ENCODE results near the gene ABCC5. TPM values are rescaled to one million over a fixed set of nuclear protein-coding genes. Genes with fewer than 3 reads are reported as not detected.

Gene ABCC5
- total RNA-seq, 1 donor from 2014 or later, result 23.8 TPM

DNA sequence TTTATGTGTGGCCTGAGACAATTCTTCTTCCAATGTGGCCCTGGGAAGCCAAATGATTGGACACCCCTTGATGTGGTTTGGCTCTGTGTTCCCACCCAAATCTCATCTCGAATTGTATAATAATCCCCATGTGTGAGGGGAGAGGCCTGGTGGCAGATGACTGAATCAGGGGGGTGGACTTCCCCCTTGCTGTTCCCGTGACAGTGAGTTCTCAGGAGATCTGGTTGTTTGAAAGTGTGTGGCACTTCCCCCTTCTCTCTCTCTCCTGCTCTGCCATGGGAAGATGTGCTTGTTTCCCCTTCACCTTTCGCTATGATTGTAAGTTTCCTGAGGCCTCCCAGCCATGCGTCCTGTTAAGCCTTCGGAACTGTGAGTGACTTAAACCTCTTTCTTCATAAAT is 72.9 kb downstream of the ABCC5 start:
- no peak for DNase-seq (ENCODE audit: low spot score)
- H3K4me3 Mint-ChIP-seq (ENCODE audit: unreplicated experiment), result no peak overlapping the region
- H3K9me3 Mint-ChIP-seq (ENCODE audit: low read depth), result no peaks in the 10 kb centered on the region
- H3K27me3 Mint-ChIP-seq (ENCODE audit: low read depth), result no peaks in the 10 kb centered on the region
- peaks cover 50% of the 10 kb centered on the region for H3K36me3 Mint-ChIP-seq (ENCODE audit: low read depth)
- no peak overlapping the region for H3K27ac Mint-ChIP-seq (ENCODE audit: unreplicated experiment)
- TF ChIP-seq, protein P1, sequence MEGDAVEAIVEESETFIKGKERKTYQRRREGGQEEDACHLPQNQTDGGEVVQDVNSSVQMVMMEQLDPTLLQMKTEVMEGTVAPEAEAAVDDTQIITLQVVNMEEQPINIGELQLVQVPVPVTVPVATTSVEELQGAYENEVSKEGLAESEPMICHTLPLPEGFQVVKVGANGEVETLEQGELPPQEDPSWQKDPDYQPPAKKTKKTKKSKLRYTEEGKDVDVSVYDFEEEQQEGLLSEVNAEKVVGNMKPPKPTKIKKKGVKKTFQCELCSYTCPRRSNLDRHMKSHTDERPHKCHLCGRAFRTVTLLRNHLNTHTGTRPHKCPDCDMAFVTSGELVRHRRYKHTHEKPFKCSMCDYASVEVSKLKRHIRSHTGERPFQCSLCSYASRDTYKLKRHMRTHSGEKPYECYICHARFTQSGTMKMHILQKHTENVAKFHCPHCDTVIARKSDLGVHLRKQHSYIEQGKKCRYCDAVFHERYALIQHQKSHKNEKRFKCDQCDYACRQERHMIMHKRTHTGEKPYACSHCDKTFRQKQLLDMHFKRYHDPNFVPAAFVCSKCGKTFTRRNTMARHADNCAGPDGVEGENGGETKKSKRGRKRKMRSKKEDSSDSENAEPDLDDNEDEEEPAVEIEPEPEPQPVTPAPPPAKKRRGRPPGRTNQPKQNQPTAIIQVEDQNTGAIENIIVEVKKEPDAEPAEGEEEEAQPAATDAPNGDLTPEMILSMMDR (IDR thresholded peaks at IDR 0.05), result no peak
- H3K4me1 Mint-ChIP-seq (ENCODE audit: low read depth), result no peaks in the 10 kb centered on the region

DNA sequence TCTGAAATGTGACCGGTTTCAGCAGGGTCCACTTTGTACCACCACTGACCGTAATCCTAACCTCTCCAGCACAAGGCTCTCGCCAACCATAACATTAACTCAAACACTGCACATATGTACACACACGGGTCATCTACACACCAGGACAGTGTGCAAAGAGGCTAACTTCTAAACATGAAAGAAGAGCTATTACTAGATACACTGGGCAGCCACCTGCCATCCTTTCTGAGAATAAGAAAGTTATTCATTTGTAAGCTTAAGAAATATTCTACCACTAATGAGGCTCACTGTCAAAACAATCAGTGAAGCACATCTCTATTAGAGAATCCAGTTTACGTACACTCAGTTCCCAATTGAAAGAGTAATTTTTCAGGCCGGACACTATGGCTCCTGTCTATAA is 73.9 kb downstream of the ABCC5 start:
- peaks cover 49% of the 10 kb centered on the region for H3K36me3 Mint-ChIP-seq (ENCODE audit: low read depth)
- H3K27ac Mint-ChIP-seq (ENCODE audit: unreplicated experiment), result no peak overlapping the region
- no peak for DNase-seq (ENCODE audit: low spot score)
- TF ChIP-seq, protein P1 (IDR thresholded peaks at IDR 0.05), result no peak
- H3K4me1 Mint-ChIP-seq (ENCODE audit: low read depth), result no peaks in the 10 kb centered on the region
- no peaks in the 10 kb centered on the region for H3K27me3 Mint-ChIP-seq (ENCODE audit: low read depth)
- H3K9me3 Mint-ChIP-seq (ENCODE audit: low read depth), result no peaks in the 10 kb centered on the region
- H3K4me3 Mint-ChIP-seq (ENCODE audit: unreplicated experiment), result no peak overlapping the region

DNA sequence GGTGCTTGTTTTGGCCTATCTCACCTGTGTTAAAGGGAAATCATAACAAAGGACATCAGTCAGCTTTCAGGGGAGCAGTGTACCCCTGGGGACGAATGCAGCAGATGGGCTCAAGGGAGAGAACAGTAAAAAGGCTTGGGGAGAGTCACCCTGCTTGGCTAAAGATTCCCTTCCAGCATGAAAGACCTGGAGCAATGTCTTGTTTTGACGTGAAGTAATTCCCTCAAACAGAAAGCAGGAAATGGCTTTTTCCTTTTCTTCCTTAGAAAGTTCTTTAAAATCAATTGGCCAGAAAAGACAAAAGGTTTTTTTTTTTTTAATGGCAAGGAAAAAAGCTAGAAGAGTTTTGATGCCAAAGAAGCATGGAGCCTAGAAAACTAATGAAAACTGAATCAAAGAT is 76.5 kb downstream of the ABCC5 start:
- DNase-seq (ENCODE audit: low spot score), result no peak
- Mint-ChIP-seq H3K9me3 (ENCODE audit: low read depth) (no peaks in the 10 kb centered on the region), H3K36me3 (ENCODE audit: low read depth) (peaks cover 52% of the 10 kb centered on the region), H3K27me3 (ENCODE audit: low read depth) (no peaks in the 10 kb centered on the region), H3K4me3 (ENCODE audit: unreplicated experiment) (no peak overlapping the region), H3K4me1 (ENCODE audit: low read depth) (no peaks in the 10 kb centered on the region), H3K27ac (ENCODE audit: unreplicated experiment) (no peak overlapping the region)
- TF ChIP-seq, protein P1 (IDR thresholded peaks at IDR 0.05), result no peak

DNA sequence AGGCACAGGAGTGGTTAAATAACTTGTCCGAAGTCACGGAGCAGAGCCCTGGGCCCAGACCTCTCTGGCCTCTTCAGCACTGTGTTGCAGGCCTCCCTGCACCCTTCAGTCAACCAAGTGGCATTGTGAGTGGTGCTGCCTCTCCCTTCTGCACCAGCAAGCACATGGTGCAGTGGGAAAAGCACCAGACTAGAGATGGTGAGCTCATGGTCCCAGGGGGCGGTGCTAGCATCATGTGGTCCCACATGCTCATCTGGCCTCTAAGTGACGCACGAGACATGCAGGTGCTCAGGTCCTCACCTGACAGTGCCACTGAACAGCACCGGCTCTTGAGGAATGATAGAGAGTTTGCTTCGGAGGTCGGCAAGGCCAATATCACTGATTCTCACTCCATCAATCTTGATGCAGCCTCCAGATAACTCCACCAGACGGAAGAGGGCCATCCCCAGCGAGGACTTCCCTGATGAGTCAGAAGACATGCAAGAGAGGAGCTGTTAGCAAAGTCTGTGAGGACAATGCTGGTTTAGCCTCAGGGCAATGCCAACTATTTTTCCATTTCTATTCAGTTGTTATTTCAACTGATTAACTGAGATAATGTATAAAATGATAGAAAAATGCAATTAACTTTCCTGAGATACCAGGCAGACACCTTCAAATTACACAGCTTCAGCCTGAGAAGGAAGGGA is 79.9 kb downstream of the ABCC5 start:
- TF ChIP-seq, protein P1 (IDR thresholded peaks at IDR 0.05), result no peak
- H3K4me3 Mint-ChIP-seq (ENCODE audit: unreplicated experiment), result no peak overlapping the region
- H3K27ac Mint-ChIP-seq (ENCODE audit: unreplicated experiment), result no peak overlapping the region
- no peaks in the 10 kb centered on the region for H3K4me1 Mint-ChIP-seq (ENCODE audit: low read depth)
- H3K27me3 Mint-ChIP-seq (ENCODE audit: low read depth), result no peaks in the 10 kb centered on the region
- H3K36me3 Mint-ChIP-seq (ENCODE audit: low read depth), result peaks cover 36% of the 10 kb centered on the region
- H3K9me3 Mint-ChIP-seq (ENCODE audit: low read depth), result no peaks in the 10 kb centered on the region
- no peak for DNase-seq (ENCODE audit: low spot score)

DNA sequence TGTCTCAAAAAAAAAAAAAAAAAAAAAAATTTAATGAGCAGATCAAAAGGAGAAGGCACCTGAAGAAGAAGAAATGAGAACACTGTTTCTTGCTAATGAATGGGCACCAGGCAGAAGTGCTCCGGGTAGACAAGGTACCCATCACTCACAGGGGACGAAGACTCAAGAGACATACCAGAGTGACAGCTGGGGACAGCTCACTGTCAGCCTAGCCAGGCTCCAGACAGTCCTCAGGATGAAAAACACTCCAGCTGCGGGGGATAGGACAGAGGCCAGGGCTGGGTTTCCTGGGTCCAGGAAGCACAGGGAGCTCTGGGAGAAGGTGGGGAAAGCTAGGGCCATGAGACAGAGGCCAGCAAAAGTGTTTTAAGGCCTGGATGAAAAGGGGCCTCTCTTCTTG is 84.5 kb downstream of the ABCC5 start:
- Mint-ChIP-seq H3K4me1 (ENCODE audit: low read depth) (no peaks in the 10 kb centered on the region), H3K36me3 (ENCODE audit: low read depth) (peaks cover 26% of the 10 kb centered on the region), H3K27ac (ENCODE audit: unreplicated experiment) (no peak overlapping the region), H3K9me3 (ENCODE audit: low read depth) (no peaks in the 10 kb centered on the region), H3K4me3 (ENCODE audit: unreplicated experiment) (no peak overlapping the region), H3K27me3 (ENCODE audit: low read depth) (no peaks in the 10 kb centered on the region)
- TF ChIP-seq, protein P1 (IDR thresholded peaks at IDR 0.05), result no peak
- no peak for DNase-seq (ENCODE audit: low spot score)
